Measurements from ENCODE around the gene CUTA. TPM values are rescaled to one million over a fixed set of nuclear protein-coding genes. Genes with fewer than 3 reads are reported as not detected.

The CUTA gene
- total and polyA plus RNA-seq, 2 of the 13 experiments (the other 11 are each of a cell fraction or from before 2014, with no cell fraction given), result 170 to 180 TPM

DNA sequence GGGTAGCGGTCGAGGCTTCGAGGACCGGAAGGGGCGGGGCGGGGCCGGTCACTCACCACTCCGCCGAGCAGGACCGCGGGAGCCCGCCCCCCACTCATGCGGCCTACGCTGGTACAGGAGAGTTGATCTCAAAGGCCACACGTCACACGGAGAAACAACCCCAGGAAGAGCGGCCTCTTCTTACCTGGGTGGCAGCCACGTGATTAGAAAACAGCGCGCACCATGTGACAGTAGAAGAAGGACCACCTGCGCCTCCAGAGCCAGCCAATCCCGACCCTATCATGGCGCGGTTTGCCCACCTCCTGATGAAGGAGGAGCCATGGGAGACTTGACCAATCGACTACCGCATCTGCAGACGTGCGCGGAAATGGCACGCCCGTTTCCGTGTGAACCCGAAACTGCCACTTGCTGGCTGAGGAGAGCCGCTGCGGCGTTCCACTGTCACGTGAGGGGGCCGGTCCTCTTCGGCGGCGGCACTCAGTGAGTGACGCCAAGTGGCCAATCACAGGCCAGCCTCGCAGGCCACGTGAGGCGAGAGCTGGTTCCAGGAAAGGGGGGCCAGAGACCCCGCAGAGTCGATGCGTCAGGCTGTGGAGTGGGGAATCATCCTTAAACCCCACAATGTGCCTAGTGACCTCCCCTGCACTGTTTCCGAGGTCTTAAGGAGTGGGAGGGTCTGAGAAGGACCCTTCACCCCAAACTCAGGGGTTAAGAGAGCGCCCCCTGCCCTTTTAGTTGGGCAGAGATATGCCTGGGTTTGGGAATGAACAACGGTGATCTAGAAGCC, at the start of gene CUTA (continued):
- TF ChIP-seq, protein P1, sequence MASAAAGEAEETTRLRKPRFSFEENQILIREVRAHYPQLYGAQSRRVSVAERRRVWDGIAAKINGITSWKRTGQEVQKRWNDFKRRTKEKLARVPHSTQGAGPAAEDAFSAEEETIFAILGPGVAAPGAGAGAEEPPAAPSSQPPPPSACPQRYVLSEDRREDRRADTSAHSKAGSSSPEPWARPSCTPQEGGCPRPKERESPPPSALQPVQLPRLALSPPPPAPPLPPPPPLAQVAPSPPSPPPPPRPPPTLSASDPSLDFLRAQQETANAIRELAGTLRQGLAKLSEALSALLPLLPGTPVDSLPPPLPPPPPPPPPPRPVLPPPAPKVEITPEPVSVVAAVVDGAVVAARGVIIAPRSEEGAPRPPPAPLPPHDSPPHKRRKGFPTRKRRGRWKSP (CRISPR knock-in tag; IDR thresholded peaks at IDR 0.05), result peak; percentile 63; the same call in 1 of the 2 replicates
- TF ChIP-seq, protein P2, sequence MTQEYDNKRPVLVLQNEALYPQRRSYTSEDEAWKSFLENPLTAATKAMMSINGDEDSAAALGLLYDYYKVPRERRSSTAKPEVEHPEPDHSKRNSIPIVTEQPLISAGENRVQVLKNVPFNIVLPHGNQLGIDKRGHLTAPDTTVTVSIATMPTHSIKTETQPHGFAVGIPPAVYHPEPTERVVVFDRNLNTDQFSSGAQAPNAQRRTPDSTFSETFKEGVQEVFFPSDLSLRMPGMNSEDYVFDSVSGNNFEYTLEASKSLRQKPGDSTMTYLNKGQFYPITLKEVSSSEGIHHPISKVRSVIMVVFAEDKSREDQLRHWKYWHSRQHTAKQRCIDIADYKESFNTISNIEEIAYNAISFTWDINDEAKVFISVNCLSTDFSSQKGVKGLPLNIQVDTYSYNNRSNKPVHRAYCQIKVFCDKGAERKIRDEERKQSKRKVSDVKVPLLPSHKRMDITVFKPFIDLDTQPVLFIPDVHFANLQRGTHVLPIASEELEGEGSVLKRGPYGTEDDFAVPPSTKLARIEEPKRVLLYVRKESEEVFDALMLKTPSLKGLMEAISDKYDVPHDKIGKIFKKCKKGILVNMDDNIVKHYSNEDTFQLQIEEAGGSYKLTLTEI (CRISPR knock-in tag; conservative IDR thresholded peaks at IDR 0.05), result no peak
- peak; percentile 91 for TF ChIP-seq PHF20 (CRISPR knock-in tag; IDR thresholded peaks at IDR 0.05)
- no peak for TF ChIP-seq ZNF570 (CRISPR knock-in tag; IDR thresholded peaks at IDR 0.05; ENCODE audit: borderline replicate concordance)
- TF ChIP-seq MED13 (CRISPR knock-in tag; IDR thresholded peaks at IDR 0.05), result peak; percentile 84

DNA sequence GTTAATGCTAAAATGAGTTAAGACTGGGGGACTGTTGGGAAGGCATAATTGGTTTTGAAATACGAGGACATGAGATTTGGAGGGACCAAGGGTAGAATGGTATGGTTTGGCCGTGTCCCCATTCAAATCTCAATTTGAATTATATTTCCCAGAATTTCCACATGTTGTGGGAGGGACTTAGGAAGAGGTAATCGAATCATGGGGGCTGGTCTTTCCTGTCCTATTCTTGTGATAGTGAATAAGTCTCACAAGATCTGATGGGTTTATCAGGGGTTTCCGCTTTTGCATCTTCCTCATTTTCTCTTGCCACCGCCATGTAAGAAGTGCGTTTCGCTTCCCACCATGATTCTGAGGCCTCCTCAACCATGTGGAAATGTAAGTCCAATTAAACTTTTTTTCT, 49.2 kb upstream of the CUTA start:
- intact Hi-C loops (cut with micrococcal nuclease; ENCODE audit: unreplicated experiment), result no loop called here
- FAIRE-seq (no peak), ATAC-seq (no peak), DNase-seq (ENCODE audit: low spot score) (no peak)
- ChIA-PET CTCF (ENCODE audit: low intra/inter-chr PET ratio, low total read pairs) (no interaction called here), POLR2A (interaction anchor here (2.2 kb wide), 1 partner anchor 13 kb away, joined by 7 read pairs; the partner anchor contains the start of gene ZBTB9)
- Histone ChIP-seq H3K36me3 (replicated peaks in 1 of 2; ENCODE audit: control insufficient read depth in 1 of 2, insufficient read depth in 2 of 2, low read length in 2 of 2) (no peaks in the 10 kb centered on the region), H3K9ac (ENCODE audit: insufficient read depth, low read depth, low read length) (no peak overlapping the region), H3K4me3 (replicated peaks in 1 of 3; ENCODE audit: insufficient read depth in 1 of 3, low read depth in 2 of 3, low read length in 3 of 3) (no peak overlapping the region), H3K4me2 (ENCODE audit: low read depth, low read length) (peak overlapping the region; percentile 24; the same call in 1 of the 2 replicates), H4K20me1 (ENCODE audit: insufficient read depth, low read length) (no peaks in the 10 kb centered on the region), H3K27ac (ENCODE audit: extremely low read length, insufficient read depth, low read length) (no peak overlapping the region), H3K27me3 (ENCODE audit: control insufficient read depth in 1 of 2, insufficient read depth in 2 of 2, low read length in 2 of 2) (peaks cover 1 to 7% of the 10 kb centered on the region in 2 experiments; a peak in 2 of 5 replicates), H3K9me3 (ENCODE audit: low read length) (no peaks in the 10 kb centered on the region), H3K4me1 (ENCODE audit: insufficient read depth, low read length) (peaks cover 12% of the 10 kb centered on the region), H3K79me2 (ENCODE audit: insufficient read depth, low read length) (no peaks in the 10 kb centered on the region), H2AFZ (ENCODE audit: low read length) (no peak overlapping the region)
- in situ Hi-C loops (cut with HindIII; ENCODE audit: extremely low pct_ligation_motif_present, low pct_unique_long_range_greater_than_20kb), result no loop called here
- no TSS peak for BruUV-seq (replicated peaks)
- 0 out of 2 replicates have a peak, but pooled peaks have one; percentile 47 for TF ChIP-seq HNF4A (CRISPR knock-in tag; IDR thresholded peaks at IDR 0.05)
- no peak for TF ChIP-seq BORCS8-MEF2B (CRISPR knock-in tag; IDR thresholded peaks at IDR 0.05)
- 47% methylated on average over 7 of the region's 7 CpGs for WGBS (ENCODE audit: low lambda C conversion rate)

Data from HepG2 (cell line).